ENCODE data around the gene GLP1R.
"Not testable (repeated sequence)": the region's sequence is repeated elsewhere in the genome, so short reads cannot be mapped to it uniquely, and the experiment has no call there.

GLP1R gene

GRCh38 chr6:39088331-39088730 is 39.8 kb downstream of the GLP1R start:
- peak; percentile 7 for DNase-seq

- DNase-seq, result no peak
Observed at GRCh38 chr6:39090036-39090435, 41.5 kb downstream of the GLP1R start.

- DNase-seq, result no peak
Observed at GRCh38 chr6:39091220-39091619, 42.6 kb downstream of the GLP1R start.

- no peak for DNase-seq
Observed at GRCh38 chr6:39092124-39092523, 43.5 kb downstream of the GLP1R start.

GRCh38 chr6:39093149-39093708 is 44.6 kb downstream of the GLP1R start:
- DNase-seq, result no peak

GRCh38 chr6:39095578-39095977 is 47.0 kb downstream of the GLP1R start:
- DNase-seq, result no peak

GRCh38 chr6:39100358-39100757 is 51.8 kb downstream of the GLP1R start:
- DNase-seq, result no peak

GRCh38 chr6:39102071-39102820 is 53.7 kb downstream of the GLP1R start:
- peak; percentile 25 for DNase-seq

GRCh38 chr6:39102821-39103136 is 54.2 kb downstream of the GLP1R start:
- DNase-seq, result no peak

- DNase-seq, result no peak
Observed at GRCh38 chr6:39104528-39104927, 55.9 kb downstream of the GLP1R start.

GRCh38 chr6:39107034-39107433 is 58.5 kb downstream of the GLP1R start:
- no peak for DNase-seq

GRCh38 chr6:39107641-39108040 is 59.1 kb downstream of the GLP1R start:
- no peak for DNase-seq

- DNase-seq, result no peak
Observed at GRCh38 chr6:39108041-39108839, 59.7 kb downstream of the GLP1R start.

- DNase-seq, result no peak
Observed at GRCh38 chr6:39111280-39111679, 62.7 kb downstream of the GLP1R start.

- no peak for DNase-seq
Observed at GRCh38 chr6:39113788-39114187, 65.2 kb downstream of the GLP1R start.

GRCh38 chr6:39114388-39114703 is 65.8 kb downstream of the GLP1R start:
- DNase-seq, result no peak

GRCh38 chr6:39114704-39115599 is 66.4 kb downstream of the GLP1R start, which contains the start of gene SAYSD1:
Gene SAYSD1, minus strand, starts transcription at chr6:39115186. Its CDS starts 97 bp downstream, at chr6:39115089.
- DNase-seq, result peak; percentile 93

- DNase-seq, result no peak
Observed at GRCh38 chr6:39118921-39119320, 70.3 kb downstream of the GLP1R start.

- DNase-seq, result no peak
Observed at GRCh38 chr6:39124114-39124513, 75.5 kb downstream of the GLP1R start.

GRCh38 chr6:39128106-39128505 is 79.5 kb downstream of the GLP1R start:
- no peak for DNase-seq

GRCh38 chr6:39128832-39129231 is 80.3 kb downstream of the GLP1R start:
- DNase-seq, result no peak

- no peak for DNase-seq
Observed at GRCh38 chr6:39130691-39131090, 82.1 kb downstream of the GLP1R start.

GRCh38 chr6:39134761-39135160 is 86.2 kb downstream of the GLP1R start:
- DNase-seq, result not testable (repeated sequence)

Data from EL (cell line).